Myocyte (in vitro differentiated cells): ENCODE data around the gene ADORA2A. TPM values are rescaled to one million over a fixed set of nuclear protein-coding genes. Genes with fewer than 3 reads are reported as not detected.
A peak's percentile ranks its signal among the peaks of the same experiment; 100 is the strongest.

Experiments used
- DNase-seq: peaks from one replicate; pipeline ENCODE4 v3.0.0-alpha.2; 2012; ENCODE audit warnings: low read depth
- polyA plus RNA-seq: library from polyadenylated mRNA; unstranded; fragments of >200 nt; gene quantifications from one replicate; pipeline ENCODE4 v1.2.1, GENCODE V29; 2012; ENCODE audit warnings: missing spikeins
- total RNA-seq: library from RNA; depleted of rRNA; stranded (reverse); fragments of >200 nt; gene quantifications from 2 replicates; pipeline ENCODE4 v1.2.3, GENCODE V29; 2014

The ADORA2A gene
- total RNA-seq = 1.1 and 6.4 TPM in 2 replicates
- 1.1 TPM for polyA plus RNA-seq

GRCh38 chr22:24427500-24428164 lies at the start of gene ADORA2A:
Gene ADORA2A, plus strand, starts transcription at chr22:24427599. Its CDS starts 5,806 bp downstream, at chr22:24433405.
- no peak for DNase-seq

- DNase-seq = no peak
These were observed 47.9 kb upstream of the ADORA2A start for GRCh38 chr22:24379536-24379935.

GRCh38 chr22:24380220-24380904 lies 47.0 kb upstream of the ADORA2A start:
- no peak for DNase-seq

GRCh38 chr22:24380905-24381230 lies 46.5 kb upstream of the ADORA2A start:
- DNase-seq = no peak

- no peak for DNase-seq
These were observed 44.3 kb upstream of the ADORA2A start for GRCh38 chr22:24383061-24383460.

GRCh38 chr22:24384131-24384530 lies 43.3 kb upstream of the ADORA2A start:
- no peak for DNase-seq

GRCh38 chr22:24386937-24387471 lies 40.4 kb upstream of the ADORA2A start:
- no peak for DNase-seq

GRCh38 chr22:24389680-24390079 lies 37.7 kb upstream of the ADORA2A start:
- DNase-seq = no peak

- DNase-seq = no peak
These were observed 37.2 kb upstream of the ADORA2A start for GRCh38 chr22:24390156-24390555.

GRCh38 chr22:24390576-24390975 lies 36.8 kb upstream of the ADORA2A start:
- no peak for DNase-seq

GRCh38 chr22:24391836-24392217 lies 35.6 kb upstream of the ADORA2A start:
- no peak for DNase-seq

- no peak for DNase-seq
These were observed 35.0 kb upstream of the ADORA2A start for GRCh38 chr22:24392218-24392931.

GRCh38 chr22:24393012-24393559 lies 34.3 kb upstream of the ADORA2A start:
- DNase-seq = no peak

GRCh38 chr22:24393848-24394247 lies 33.6 kb upstream of the ADORA2A start:
- DNase-seq = no peak

- no peak for DNase-seq
These were observed 33.1 kb upstream of the ADORA2A start for GRCh38 chr22:24394254-24394653.

- no peak for DNase-seq
These were observed 29.0 kb upstream of the ADORA2A start for GRCh38 chr22:24398409-24398808.

- DNase-seq = no peak
These were observed 27.2 kb upstream of the ADORA2A start for GRCh38 chr22:24400034-24400725.

GRCh38 chr22:24400726-24401596 lies 26.4 kb upstream of the ADORA2A start:
- peak; percentile 43 for DNase-seq

- DNase-seq = no peak
These were observed 25.4 kb upstream of the ADORA2A start for GRCh38 chr22:24401931-24402367.
